Measurements from ENCODE around the gene DECR2. TPM values are rescaled to one million over a fixed set of nuclear protein-coding genes. Genes with fewer than 3 reads are reported as not detected.

DECR2 gene
- total and polyA plus RNA-seq, 8 donors, result 5.8 to 149 (median 21.7) TPM

GRCh38 chr16:442976-443375, 41.3 kb downstream of the DECR2 start:
- WGBS, 5 donors, result 74 to 77% (median 76%) methylated on average over 6 of the region's 6 CpGs

GRCh38 chr16:444027-444426, 42.3 kb downstream of the DECR2 start:
- Histone ChIP-seq H3K36me3 (no peaks in the 10 kb centered on the region), H3K4me1 (peaks cover 0 to 6% (median 0%) of the 10 kb centered on the region in 4 donors), H3K27ac (no peak overlapping the region), H3K27me3 (no peaks in the 10 kb centered on the region), H3K4me3 (no peak overlapping the region), H3K9me3 (no peaks in the 10 kb centered on the region)
- intact Hi-C loops (cut with DNase I; ENCODE audit: low total_unique reads), result no loop called here
- DNase-seq, result no peak
- TF ChIP-seq POLR2A (IDR thresholded peaks at IDR 0.05), result no peak
- TF ChIP-seq POLR2AphosphoS5 (IDR thresholded peaks at IDR 0.05), result no peak
- TF ChIP-seq EP300 (IDR thresholded peaks at IDR 0.05), result no peak
- TF ChIP-seq CTCF (IDR thresholded peaks at IDR 0.05), result no peak
- WGBS, 5 donors, result 88 to 93% (median 90%) methylated on average over 10 of the region's 10 CpGs

More at GRCh38 chr16:442976-443375, 41.3 kb downstream of the DECR2 start:
- Histone ChIP-seq H3K27ac (peak overlapping the region in 2 of 5 donors; percentile 13 to 52), H3K4me3 (no peak overlapping the region), H3K36me3 (no peaks in the 10 kb centered on the region), H3K9me3 (no peaks in the 10 kb centered on the region), H3K27me3 (no peaks in the 10 kb centered on the region), H3K4me1 (peaks cover 0 to 6% (median 0%) of the 10 kb centered on the region in 4 donors)
- intact Hi-C loops (cut with DNase I; ENCODE audit: low total_unique reads), result no loop called here
- no peak for TF ChIP-seq POLR2A (IDR thresholded peaks at IDR 0.05)
- no peak for TF ChIP-seq EP300 (IDR thresholded peaks at IDR 0.05)
- no peak for TF ChIP-seq POLR2AphosphoS5 (IDR thresholded peaks at IDR 0.05)
- no peak for TF ChIP-seq CTCF (IDR thresholded peaks at IDR 0.05)
- DNase-seq, result no peak

GRCh38 chr16:445566-445965, 43.9 kb downstream of the DECR2 start:
- Histone ChIP-seq H3K4me1 (peaks cover 0 to 9% (median 4%) of the 10 kb centered on the region in 4 donors), H3K27me3 (no peaks in the 10 kb centered on the region), H3K4me3 (no peak overlapping the region), H3K27ac (no peak overlapping the region), H3K9me3 (no peaks in the 10 kb centered on the region), H3K36me3 (no peaks in the 10 kb centered on the region)
- DNase-seq, result no peak
- TF ChIP-seq CTCF (IDR thresholded peaks at IDR 0.05), result no peak
- TF ChIP-seq POLR2A (IDR thresholded peaks at IDR 0.05), result no peak
- no peak for TF ChIP-seq POLR2AphosphoS5 (IDR thresholded peaks at IDR 0.05)
- WGBS, 5 donors, result 79 to 86% (median 85%) methylated on average over 4 of the region's 4 CpGs
- intact Hi-C loops (cut with DNase I; ENCODE audit: low total_unique reads), result no loop called here

- Histone ChIP-seq H3K27me3 (no peaks in the 10 kb centered on the region), H3K36me3 (no peaks in the 10 kb centered on the region), H3K4me3 (no peak overlapping the region), H3K27ac (no peak overlapping the region), H3K9me3 (no peaks in the 10 kb centered on the region), H3K4me1 (peaks cover 0 to 13% (median 6%) of the 10 kb centered on the region in 4 donors)
- 70 to 87% (median 81%) methylated on average over 8 of the region's 8 CpGs for WGBS, 5 donors
- DNase-seq, result peak in 1 of 2 donors; percentile 30
- no peak for TF ChIP-seq POLR2A (IDR thresholded peaks at IDR 0.05)
- TF ChIP-seq POLR2AphosphoS5 (IDR thresholded peaks at IDR 0.05), result no peak
- TF ChIP-seq CTCF (IDR thresholded peaks at IDR 0.05), result no peak
- intact Hi-C loops (cut with DNase I; ENCODE audit: low total_unique reads), result no loop called here
Observed at GRCh38 chr16:450385-450784, 48.7 kb downstream of the DECR2 start.

Measured in stomach (tissue), 9 donors.